Esophagus mucosa (tissue), 1 donor: ENCODE measurements around the gene TSPEAR. TPM values are rescaled to one million over a fixed set of nuclear protein-coding genes. Genes with fewer than 3 reads are reported as not detected.
"Not testable (repeated sequence)": the region's sequence is repeated elsewhere in the genome, so short reads cannot be mapped to it uniquely, and the experiment has no call there.

Source experiments
- ATAC-seq: fragments of 200-7000 bp; cut with Tn5 transposase; one replicate; pipeline ENCODE4 v1.9.1; 2020
- total RNA-seq: library from RNA; stranded (reverse); gene quantifications from one replicate; pipeline ENCODE4 v1.2.4, GENCODE V29; 2023
- donor health status: DM: yes; HTN: yes; CAD: no.

Gene TSPEAR
- total RNA-seq, 1 donor from 2014 or later = 0.08 TPM

DNA sequence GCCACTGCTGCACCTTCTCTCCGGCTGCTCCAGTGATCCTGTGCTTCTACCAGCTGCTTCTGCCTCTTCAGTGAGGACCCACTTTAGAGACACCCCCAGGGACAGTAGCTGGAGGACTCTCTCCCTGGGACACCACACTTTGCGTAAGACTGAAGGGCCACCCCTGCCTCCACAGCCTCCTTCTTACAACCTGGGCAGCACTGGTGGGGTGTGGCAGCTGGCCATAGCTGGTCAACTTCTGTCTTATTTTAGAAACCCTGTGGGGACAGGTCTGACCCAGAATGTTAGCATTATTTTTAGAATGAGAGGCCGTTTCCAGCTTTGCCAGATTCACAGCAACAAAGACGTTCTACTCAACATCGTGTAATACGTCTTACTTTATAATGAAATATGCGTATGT lies 85.6 kb downstream of the TSPEAR start:
- no peak for ATAC-seq

GRCh38 chr21:44623575-44623974 lies 87.8 kb downstream of the TSPEAR start:
- ATAC-seq = no peak

GRCh38 chr21:44619886-44620285 lies 91.5 kb downstream of the TSPEAR start:
- no peak for ATAC-seq

DNA sequence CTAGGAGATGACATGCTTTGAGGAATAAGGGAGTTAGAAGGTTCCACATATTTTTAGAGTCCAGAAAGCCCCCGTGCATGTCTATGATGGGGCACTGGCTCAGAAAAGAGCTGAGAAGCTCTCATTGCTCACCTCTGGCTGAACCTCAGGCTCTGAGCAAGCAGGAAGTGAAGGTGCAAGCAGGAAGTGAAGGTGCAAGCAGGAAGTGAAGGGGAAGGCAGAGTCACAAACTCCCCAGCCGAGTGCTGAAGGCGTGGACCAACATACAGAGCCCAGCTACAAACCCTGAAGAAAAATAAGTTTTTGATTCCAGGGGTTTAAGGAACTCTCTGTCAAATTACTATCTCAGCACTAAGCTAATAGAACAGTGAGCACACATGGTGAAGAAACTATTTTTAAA lies 92.5 kb downstream of the TSPEAR start:
- ATAC-seq = peak; percentile 64

DNA sequence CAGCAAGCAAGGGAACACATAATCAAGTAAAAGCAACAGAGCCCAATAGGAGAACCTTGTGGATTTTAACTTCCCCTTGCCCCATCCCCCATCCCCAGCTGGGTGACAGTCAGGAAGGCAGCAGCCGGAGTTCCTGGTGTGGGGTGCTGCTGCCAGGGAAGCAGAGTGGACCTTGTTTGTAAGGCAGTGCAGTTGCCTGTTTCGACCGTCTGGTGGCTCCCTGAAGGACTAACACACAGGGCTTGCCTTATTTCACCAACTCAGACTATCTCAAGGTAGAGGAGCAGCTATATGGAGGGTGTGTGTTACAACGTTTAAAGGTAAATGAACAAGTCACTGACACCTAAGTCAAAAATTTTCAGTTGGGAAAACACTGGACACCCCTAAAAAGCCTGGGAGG lies 92.9 kb downstream of the TSPEAR start:
- no peak for ATAC-seq

DNA sequence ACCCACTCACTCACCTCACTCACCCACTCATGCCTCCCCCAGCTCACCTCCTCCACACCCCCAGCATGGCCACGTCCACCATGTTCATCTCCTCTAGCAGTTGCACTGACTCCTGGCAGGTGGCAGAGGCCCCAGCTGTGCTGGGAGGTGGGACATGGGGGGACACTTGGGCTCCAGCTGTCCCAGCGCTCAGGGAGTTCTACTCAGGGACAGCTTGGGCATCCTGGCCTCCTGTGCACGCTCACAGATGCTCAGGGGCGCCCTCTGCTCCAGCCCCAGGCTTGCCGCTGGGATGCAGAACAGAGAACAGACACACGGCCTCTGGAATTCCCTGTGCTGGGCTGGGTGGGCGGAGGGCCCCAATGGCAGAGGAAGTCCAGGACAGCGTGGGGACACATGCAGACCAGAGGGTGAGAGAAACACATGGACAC lies 94.3 kb downstream of the TSPEAR start:
- ATAC-seq = no peak

- peak; percentile 36 for ATAC-seq
Measured at GRCh38 chr21:44616591-44616926, 94.8 kb downstream of the TSPEAR start.

DNA sequence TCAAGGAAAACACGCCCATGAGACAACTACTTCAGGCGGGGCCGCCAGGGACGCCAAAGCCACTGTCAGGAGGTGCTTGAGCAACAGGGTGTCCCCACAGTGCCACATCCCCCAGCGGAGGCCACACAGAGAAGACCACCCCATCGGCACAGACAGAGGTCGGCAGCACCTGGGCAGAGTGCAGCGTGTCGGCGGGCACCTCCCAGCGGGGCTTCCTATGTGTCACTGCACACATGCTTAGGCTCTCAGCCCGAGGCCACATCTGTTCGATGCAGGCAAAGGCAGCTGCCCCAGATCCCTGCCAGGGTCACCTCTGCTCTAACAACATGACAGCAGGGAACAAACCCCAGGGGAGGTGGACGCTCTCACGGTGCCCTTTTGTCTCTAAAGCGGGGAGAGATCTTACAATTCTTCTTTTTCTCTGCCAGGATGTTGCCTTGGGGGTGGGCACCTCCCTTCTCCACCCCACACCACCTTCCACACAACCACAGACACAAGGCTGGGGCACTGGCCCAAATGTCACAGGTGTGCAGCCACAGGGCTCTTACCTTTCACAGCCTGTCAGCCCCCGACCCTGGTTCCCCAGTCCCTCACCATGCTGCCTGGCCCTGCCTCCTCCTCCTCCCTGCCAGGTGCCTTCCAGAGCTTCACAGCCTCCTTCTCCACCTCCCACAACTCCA lies 95.3 kb downstream of the TSPEAR start:
- ATAC-seq = no peak

GRCh38 chr21:44615466-44615865 lies 95.9 kb downstream of the TSPEAR start:
- ATAC-seq = no peak

- no peak for ATAC-seq
Measured at GRCh38 chr21:44614961-44615391, 96.4 kb downstream of the TSPEAR start.

- ATAC-seq = no peak
Measured at GRCh38 chr21:44614161-44614631, 97.2 kb downstream of the TSPEAR start.

- ATAC-seq = peak; percentile 14
Measured at GRCh38 chr21:44613386-44614155, 97.8 kb downstream of the TSPEAR start.

- no peak for ATAC-seq
Measured at GRCh38 chr21:44612669-44613229, 98.6 kb downstream of the TSPEAR start.

GRCh38 chr21:44612029-44612486 lies 99.3 kb downstream of the TSPEAR start, which contains the start of gene KRTAP10-8:
TSS of gene KRTAP10-8 (plus strand) at chr21:44612079. CDS start at chr21:44612101, 22 bp downstream.
- no peak for ATAC-seq

DNA sequence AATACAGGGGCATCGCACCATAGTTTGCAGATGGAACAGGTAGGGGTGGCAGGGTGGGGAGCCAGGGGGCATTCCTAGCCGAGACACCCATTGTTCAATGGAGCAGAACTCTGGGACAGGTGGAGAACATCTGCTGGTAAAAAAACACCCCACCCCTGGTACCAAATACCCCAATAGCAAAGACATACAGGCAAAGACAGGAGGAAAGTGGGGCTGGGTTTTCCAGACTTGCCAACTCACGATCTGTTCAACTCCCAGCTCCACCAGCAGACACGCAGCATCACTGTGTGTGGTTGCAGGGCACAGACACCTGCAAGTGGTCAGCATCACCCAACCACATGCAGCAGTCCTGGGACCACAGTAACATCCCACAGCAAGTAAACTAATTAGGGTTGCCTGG lies 99.8 kb downstream of the TSPEAR start:
- no peak for ATAC-seq

DNA sequence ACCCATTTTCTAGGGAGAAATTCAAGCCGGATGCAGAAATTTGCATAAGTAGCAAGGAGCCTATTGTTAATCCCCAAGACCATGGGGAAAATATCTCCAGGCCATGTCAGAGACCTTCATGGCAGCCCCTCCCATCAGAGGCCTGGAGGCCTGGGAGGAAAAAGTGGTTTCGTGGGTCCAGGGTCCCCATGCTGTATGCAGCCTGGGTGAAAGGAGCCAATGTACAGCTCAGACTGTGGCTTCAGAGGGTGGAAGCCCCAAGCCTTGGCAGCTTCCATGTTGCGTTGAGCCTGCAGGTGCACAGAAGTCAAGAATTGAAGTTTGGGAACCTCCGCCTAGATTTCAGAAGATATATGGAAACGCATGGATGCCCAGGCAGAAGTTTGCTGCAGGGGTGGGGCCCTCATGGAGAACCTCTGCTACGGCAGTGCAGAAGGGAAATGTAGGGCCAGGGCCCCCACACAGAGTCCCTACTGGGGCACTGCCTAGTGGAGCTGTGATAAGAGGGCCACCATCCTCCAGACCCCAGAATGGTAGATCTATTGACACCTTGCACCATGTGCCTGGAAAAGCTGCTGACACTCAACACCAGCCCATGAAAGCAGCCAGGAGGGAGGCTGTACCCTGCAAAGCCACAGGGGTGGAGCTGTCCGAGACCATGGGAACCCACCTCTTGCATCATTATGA lies 101.1 kb downstream of the TSPEAR start:
- not testable (repeated sequence) for ATAC-seq

GRCh38 chr21:44609193-44609592 lies 102.2 kb downstream of the TSPEAR start:
- ATAC-seq = no peak

- no peak for ATAC-seq
Measured at GRCh38 chr21:44606495-44606894, 104.9 kb downstream of the TSPEAR start.

DNA sequence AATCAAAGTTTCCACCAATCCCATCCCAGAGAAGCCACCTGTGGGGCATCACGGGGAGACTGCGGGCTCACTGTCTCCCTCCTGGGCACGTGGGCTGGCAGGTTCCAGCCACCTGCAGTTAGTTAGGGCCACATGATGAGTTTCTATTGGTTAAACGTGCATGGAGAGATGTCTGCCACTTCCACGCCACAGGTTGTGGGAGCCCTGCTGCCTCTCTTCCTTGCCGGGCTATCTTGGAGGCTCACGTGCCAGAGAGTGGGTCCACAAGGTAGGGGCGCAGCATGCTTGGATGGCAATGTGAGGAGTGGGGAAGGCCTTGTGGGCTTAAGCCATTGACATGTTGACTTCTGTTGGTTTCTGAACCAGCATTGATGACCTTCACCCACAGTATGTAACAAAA lies 107.5 kb downstream of the TSPEAR start:
- ATAC-seq = no peak

GRCh38 chr21:44603109-44603875 lies 108.1 kb downstream of the TSPEAR start:
- ATAC-seq = no peak

- peak; percentile 20 for ATAC-seq
Measured at GRCh38 chr21:44602463-44602850, 108.9 kb downstream of the TSPEAR start.
